Measurements from ENCODE around the gene CNTROB.

CNTROB gene, protein sequence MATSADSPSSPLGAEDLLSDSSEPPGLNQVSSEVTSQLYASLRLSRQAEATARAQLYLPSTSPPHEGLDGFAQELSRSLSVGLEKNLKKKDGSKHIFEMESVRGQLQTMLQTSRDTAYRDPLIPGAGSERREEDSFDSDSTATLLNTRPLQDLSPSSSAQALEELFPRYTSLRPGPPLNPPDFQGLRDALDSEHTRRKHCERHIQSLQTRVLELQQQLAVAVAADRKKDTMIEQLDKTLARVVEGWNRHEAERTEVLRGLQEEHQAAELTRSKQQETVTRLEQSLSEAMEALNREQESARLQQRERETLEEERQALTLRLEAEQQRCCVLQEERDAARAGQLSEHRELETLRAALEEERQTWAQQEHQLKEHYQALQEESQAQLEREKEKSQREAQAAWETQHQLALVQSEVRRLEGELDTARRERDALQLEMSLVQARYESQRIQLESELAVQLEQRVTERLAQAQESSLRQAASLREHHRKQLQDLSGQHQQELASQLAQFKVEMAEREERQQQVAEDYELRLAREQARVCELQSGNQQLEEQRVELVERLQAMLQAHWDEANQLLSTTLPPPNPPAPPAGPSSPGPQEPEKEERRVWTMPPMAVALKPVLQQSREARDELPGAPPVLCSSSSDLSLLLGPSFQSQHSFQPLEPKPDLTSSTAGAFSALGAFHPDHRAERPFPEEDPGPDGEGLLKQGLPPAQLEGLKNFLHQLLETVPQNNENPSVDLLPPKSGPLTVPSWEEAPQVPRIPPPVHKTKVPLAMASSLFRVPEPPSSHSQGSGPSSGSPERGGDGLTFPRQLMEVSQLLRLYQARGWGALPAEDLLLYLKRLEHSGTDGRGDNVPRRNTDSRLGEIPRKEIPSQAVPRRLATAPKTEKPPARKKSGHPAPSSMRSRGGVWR

DNA sequence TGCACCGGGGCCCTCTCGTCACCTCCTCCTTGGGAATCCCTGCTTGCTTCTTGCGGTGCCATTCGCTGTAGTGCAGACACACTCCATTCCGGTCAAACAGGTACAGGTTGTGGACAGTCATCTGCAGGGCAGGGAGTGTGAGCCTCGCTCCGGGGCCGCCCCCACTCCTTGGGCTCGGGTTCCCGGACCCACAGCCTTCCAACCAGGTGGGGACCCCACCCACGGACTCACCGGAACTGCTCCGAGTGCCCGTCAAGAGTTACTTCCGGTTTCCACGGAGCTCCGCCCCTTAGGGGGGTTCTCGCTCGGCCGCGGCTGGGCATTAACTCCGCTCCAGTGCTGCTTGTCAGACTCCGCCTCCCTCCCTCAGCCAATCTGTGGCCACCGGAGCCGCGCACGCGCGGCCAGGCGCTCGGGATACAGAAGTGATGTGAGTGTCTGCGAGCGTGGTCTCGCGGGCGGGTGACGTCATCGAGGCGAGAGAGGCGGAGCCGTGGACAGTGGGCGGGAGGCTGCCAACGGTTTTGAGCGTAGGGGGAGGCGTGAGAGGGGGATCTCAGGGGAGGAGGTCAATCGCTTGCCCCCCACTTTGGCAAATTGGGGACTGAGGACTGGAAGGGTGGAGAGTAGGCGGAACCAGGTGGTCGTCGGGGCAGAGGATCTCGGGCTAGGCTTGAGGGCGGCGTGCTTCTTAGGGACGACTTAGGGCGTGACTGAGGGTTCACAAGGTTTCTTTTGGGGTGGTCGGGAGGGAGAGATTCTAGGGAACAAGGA, at the start of gene CNTROB, which contains the start of gene TRAPPC1:
TSS of gene CNTROB (plus strand) at position 498 of the 774 bp plus-strand sequence. CDS start 874 bp downstream, outside the sequence.
TSS of gene TRAPPC1 (minus strand) at position 238 of the 774 bp plus-strand sequence. CDS start at position 121, 117 bp downstream.
- DNase-seq, result peak; percentile 100

- DNase-seq, result peak; percentile 41
Measured at GRCh38 chr17:7882629-7883028, 49.4 kb upstream of the CNTROB start.

GRCh38 chr17:7883781-7884386, 48.1 kb upstream of the CNTROB start:
- peak; percentile 15 for DNase-seq

DNA sequence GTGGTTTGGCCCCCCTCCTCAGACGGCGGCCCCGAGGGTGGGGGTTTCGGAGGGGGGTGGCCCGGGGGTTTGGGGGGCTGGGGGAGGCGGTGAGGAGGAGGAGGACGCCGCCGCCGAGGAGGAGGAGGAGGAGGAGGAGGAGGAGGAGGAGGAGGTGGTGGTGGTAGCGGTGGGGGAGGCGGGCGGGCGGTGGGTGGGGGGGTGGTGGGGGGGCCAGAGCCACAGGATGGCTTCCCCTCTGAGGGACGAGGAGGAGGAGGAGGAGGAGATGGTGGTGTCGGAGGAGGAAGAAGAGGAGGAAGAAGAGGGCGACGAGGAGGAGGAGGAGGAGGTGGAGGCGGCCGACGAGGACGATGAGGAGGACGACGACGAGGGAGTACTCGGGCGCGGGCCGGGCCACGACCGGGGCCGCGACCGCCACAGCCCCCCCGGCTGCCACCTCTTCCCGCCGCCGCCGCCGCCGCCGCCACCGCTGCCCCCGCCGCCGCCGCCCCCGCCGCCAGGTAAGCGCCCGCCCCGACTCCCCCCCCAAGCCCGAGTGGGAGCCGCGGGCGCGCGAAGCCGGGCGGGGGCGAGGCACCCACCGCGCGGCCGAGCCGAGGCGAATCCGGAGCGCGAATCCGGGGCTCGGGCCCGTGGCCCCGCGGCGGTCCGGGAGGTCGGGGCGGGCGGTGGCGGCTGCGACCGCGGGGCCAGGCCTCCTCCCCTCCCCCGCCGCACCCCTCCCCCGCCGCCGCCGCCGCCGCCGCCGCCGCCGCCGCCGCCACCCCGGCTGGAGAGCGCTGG, 47.2 kb upstream of the CNTROB start:
- DNase-seq, result peak; percentile 58

GRCh38 chr17:7885367-7886226, 46.4 kb upstream of the CNTROB start:
- peak; percentile 84 for DNase-seq

GRCh38 chr17:7886227-7887037, 45.6 kb upstream of the CNTROB start:
- DNase-seq, result peak; percentile 76

DNA sequence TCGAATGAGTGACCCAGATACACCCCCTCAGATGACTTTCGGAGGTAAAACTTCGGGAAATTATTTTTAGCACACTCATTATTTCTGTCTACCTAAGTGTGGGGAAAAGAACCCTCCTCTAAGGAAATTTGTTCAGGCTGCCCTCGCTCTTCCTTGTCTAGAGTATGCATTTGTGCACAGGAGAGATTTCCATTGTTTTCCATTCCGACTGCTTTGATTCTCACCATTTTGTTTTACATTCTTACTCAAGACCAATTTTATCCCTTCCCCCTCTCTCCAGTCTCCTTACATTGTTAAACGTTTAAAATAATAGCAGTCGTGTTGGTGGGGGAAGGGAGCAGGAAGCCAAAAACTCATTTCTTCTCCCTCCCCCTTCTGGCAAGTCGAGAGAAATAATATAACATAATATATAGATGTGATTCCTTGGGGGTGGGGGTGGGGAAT, 44.9 kb upstream of the CNTROB start:
- no peak for DNase-seq

GRCh38 chr17:7887482-7888183, 44.4 kb upstream of the CNTROB start:
- peak; percentile 94 for DNase-seq

GRCh38 chr17:7888184-7888920, 43.7 kb upstream of the CNTROB start, which contains the start of gene CHD3:
Gene CHD3, plus strand, starts transcription at chr17:7888789. Its CDS starts 212 bp downstream, at chr17:7889001.
- peak; percentile 91 for DNase-seq

DNA sequence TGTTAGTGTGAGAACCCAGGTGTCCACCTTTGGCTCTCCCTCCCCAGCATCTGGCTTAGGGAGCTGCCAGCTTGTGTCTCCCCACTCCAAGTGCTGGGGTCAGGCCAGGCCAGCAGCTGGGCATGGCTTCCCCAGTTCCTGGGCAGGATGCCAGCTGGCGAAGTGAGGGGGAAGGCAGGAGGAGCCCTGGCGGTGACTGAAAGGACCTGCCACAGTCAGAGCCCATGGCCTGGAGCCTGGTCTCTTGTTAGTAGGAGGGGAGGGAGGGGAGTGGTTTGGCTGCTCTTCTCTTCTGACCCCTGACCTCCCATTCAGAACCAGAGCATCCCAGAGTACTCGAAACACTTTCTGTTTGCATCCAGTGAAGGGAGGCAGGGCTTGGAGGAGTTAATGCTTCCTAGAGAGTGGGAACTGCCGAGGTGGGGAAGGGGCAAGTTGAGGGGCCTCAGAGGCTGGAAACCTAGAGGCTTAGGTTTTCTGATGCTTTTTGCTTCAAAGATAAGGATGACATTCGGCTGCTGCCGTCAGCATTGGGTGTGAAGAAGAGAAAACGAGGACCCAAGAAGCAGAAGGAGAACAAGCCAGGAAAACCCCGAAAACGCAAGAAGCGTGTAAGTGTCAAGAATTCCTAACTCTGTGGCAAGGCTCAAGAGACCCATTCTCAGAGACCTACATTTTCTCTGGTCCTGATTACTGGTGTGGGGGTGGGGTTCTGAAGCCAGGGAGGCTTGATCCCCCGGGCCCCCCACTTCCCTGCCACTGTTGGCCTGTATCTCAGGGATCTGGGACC, 42.6 kb upstream of the CNTROB start:
- DNase-seq, result peak; percentile 89

DNA sequence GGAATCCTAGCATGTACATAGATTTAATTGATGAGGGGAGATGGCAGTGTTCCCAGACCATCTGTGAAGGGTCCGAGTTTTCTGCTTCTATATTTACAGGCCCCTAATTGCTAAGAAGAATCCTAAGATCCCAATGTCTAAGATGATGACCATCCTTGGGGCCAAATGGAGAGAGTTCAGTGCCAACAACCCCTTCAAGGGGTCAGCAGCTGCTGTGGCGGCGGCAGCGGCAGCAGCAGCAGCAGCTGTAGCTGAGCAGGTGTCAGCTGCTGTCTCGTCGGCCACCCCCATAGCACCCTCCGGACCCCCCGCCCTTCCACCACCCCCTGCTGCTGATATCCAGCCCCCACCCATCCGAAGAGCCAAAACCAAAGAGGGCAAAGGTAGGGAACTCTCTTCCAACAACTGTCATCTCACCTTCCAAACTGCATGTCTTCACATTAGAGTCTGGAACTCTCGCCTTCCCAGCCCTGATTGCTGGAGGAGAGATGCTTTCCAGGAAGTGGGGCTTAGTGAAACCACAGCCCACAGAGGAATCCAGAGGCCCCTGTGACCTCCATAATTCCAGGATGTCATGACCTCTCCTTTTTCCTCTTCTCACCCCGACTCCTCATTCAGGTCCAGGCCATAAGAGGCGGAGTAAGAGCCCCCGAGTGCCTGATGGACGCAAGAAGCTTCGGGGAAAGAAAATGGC, 38.7 kb upstream of the CNTROB start:
- DNase-seq, result peak; percentile 42

DNA sequence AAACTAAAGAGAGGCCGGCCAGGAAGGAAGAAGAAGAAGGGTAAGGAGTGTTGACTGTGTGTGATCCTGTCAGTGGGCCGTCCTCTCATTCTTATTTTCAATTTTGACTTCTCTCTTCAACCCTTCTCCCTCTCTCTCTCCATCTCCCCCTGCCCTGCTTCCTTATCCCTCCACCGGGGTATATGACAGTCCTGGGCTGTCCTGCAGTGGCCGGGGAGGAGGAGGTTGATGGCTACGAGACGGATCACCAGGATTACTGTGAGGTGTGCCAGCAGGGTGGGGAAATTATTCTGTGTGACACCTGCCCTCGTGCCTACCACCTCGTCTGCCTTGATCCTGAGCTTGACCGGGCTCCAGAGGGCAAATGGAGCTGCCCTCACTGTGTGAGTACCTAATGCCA, 37.8 kb upstream of the CNTROB start:
- DNase-seq, result peak; percentile 42

- peak; percentile 38 for DNase-seq
Measured at GRCh38 chr17:7894866-7895265, 37.1 kb upstream of the CNTROB start.

- peak; percentile 30 for DNase-seq
Measured at GRCh38 chr17:7897090-7897489, 34.9 kb upstream of the CNTROB start.

DNA sequence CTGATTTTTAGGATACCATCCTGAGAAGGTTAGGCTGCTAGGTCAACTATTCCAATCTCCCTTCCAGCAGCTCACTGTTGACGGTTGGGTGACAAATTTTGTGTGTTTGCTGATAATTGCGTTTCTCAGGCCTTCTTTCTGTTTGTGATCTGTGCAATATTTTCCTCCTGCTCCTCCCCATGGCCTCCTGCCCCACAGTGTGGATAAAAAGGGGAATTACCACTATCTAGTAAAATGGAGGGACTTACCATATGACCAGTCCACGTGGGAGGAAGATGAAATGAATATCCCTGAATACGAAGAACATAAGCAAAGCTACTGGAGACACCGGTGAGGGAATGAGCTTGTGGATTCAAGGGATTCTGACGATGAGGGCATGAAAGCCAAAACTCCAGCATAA, 34.2 kb upstream of the CNTROB start:
- peak; percentile 48 for DNase-seq

All from islet precursor cell (in vitro differentiated cells).